Measurements from ENCODE around the gene TRPM2.
"Not testable (repeated sequence)": the region's sequence is repeated elsewhere in the genome, so short reads cannot be mapped to it uniquely, and the experiment has no call there.

TRPM2 gene

DNA sequence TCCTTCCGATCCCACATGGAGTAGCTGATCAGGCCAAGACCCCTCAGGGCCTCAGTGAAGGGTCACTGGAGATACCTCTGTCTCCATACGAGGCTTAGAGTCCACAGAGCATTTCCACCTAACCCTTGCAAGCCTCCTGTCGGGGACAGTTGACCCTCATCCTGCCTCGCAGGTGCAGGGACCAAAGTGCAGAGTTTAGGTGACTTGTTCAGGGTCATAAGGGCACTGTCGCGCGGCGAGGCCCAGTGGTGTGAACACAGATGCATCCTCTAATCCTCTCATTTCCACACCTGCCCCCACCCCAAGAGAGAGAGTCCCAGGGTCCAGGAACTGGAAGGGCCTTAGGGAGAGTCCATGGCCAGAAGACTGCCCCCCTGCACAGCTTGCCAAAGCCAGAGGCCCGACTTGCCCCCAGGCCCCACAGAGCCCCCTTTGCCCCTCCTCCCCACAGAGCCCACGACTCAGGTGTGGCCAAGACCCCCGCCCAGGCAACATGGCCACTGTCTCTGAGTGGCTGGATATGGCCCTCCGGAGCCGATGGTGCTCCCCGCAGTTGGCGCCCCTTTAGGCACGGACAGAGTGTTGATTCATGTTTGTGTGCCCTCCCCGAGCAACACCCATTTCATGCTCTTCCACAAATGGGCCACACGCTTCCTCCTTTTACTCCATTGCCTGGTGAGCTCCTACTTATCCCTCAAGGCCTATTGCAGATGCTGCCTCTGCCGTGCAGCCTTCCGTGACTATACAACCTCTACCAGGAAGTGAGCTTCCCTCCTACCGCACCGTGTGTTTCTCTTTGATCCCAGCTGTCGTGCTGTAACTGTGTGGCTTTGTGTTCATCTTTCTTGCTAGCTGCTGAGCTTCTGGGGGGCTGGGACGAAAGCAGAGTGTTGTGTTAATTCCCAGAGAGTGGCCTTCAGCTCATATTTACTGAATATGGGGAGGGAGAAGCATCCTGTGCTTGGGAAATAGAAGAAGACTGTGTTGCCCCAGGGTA lies 1.7 kb downstream of the TRPM2 start:
- no peak for DNase-seq (ENCODE audit: low read depth, low spot score)

DNA sequence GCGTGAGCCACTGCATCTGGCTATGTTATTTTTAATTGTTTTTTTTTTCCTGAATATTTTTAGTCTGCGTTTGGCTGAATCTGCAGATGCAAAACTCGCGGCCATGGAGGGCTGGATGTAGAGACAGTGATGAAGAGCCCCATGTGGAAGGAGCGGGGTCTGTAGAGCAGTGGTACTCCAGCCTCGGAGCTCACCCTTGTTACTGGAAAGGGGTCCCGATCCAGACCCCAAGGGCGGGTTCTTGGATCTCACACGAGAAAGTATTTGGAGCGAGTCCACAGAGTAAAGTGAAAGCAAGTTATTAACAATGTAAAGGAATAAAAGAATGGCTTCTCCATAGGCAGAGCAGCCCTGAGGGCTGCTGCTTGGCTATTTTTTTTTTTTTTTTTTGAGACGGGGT lies 2.7 kb downstream of the TRPM2 start:
- no peak for DNase-seq (ENCODE audit: low read depth, low spot score)

- no peak for DNase-seq (ENCODE audit: low read depth, low spot score)
Observed at GRCh38 chr21:44356636-44357035, 3.2 kb downstream of the TRPM2 start.

DNA sequence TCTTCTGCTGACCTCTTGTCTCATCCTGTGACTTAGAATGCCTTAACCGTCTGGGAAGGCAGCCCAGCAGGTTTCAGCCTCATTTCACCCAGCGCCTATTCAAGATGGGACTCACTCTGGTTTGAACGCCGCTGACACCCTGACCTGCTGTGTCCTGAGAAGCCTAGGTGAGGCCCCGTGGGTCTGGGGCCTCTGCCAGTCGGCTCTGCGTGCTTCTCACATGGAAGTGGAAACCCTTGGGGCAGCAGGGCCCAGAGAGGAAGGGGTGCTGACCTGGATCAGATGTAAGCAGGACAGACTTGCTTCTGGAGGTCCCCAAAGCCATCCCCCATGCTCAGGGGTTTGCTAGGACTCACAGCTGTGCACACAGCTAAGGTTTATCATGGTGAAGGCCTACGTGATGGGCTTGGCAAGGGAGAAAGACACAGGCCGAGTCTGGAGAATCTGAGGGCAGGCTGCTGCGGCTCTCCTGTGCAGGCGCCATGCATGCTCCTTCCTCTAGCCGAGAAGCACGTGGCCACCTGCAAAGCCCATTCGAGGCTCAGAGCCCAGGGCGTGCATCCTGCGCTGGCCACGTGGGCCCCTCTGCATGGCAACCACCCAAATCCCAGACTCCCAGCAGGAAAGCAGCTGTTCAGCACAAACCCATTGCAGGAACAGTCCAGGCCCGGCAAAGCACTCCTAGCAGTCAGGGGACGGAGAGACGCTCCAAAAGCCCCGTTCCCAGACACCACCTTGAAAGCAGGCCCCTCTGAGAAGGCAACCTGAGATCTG lies 3.8 kb downstream of the TRPM2 start:
- no peak for DNase-seq (ENCODE audit: low read depth, low spot score)

DNA sequence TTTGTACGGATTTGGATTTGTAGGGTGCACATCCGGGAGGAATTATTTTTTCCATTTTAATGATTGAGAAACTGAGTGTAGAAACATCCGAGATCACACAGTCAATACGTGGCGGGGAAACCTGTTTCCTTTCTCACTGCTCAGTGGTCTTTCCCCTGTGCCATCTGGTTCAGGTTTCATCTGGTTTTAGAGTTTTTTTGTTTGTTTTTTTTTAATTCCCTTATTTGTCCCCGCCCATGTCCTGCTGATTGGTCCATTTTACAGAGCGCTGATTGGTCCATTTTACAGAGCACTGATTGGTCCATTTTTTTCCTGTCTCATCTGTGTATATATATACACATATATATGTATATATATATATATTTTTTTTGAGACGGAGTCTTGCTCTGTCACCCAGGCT lies 6.0 kb downstream of the TRPM2 start:
- DNase-seq (ENCODE audit: low read depth, low spot score): no peak

DNA sequence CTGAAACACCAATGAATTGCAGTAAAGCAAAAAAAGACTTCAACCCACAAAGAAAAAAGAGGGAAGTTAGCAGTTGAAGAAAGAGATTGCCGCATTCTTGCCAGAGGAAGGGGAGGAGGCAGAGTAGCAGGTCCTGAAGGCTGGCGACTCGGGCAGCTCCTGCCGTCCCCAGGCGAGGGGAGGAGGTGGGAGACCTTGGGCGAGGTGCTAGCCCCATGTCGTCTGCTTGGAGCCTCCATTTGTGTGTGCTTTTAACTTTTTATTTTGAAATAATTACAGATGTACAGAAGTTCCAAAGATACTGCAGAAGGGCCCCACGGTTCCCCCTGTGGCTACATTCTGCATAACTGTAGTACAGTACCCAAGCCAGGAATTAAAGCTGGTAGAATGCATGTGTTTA lies 6.7 kb downstream of the TRPM2 start:
- DNase-seq (ENCODE audit: low read depth, low spot score): no peak

GRCh38 chr21:44361903-44362302 lies 8.5 kb downstream of the TRPM2 start:
- not testable (repeated sequence) for DNase-seq (ENCODE audit: low read depth, low spot score)

DNA sequence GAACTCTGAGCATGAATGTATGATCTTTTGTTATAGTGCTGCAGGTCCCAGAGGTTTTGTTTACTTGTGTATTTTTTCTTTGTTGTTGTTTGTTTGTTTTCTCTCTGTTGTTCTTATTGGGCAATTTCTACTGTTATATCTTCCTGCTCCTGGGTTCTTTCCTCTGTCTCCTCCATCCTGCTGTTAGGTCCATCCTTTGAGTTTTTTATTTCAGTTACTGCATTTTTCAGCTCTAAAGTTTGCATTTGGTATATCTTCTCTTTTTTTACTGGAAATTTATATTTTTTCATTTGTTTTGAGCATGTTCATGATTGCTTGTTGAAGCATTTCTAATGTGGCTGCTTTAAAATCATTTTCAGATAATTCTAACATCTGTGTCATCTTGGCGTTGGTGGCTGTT lies 9.9 kb downstream of the TRPM2 start:
- no peak for DNase-seq (ENCODE audit: low read depth, low spot score)

GRCh38 chr21:44364151-44365053 lies 11.0 kb downstream of the TRPM2 start:
- DNase-seq (ENCODE audit: low read depth, low spot score): no peak

GRCh38 chr21:44365251-44365966 lies 12.0 kb downstream of the TRPM2 start:
- no peak for DNase-seq (ENCODE audit: low read depth, low spot score)

DNA sequence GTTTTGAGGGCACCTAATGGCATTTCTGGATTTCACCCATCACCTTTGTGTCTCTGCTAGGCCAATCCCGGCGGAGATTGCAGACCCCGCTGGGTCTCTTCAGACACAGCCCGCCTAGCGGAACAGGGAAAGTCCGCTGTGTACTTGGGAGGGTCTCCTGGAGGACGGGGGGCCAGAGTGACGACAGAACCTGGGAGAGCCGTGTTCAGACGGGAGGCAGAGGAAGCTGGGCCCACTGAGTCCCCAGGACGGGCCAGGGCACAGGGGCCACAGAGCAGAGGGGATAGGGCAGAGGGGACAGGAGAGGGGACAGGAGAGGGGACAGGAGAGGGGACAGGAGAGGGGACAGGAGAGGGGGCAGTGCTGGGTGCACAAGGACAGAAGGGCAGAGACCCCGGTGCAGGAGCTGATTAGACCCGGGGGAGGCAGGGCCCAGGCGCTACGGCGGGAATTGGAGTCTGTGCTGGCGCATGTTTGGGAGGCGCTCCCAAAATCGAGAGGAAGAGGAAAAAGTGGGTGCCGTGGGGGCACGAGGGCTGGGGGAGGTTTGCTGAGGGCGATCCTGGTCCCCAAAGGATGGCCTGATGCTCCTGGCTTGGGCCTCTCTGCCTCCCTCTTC lies 12.7 kb downstream of the TRPM2 start:
- DNase-seq (ENCODE audit: low read depth, low spot score): no peak

DNA sequence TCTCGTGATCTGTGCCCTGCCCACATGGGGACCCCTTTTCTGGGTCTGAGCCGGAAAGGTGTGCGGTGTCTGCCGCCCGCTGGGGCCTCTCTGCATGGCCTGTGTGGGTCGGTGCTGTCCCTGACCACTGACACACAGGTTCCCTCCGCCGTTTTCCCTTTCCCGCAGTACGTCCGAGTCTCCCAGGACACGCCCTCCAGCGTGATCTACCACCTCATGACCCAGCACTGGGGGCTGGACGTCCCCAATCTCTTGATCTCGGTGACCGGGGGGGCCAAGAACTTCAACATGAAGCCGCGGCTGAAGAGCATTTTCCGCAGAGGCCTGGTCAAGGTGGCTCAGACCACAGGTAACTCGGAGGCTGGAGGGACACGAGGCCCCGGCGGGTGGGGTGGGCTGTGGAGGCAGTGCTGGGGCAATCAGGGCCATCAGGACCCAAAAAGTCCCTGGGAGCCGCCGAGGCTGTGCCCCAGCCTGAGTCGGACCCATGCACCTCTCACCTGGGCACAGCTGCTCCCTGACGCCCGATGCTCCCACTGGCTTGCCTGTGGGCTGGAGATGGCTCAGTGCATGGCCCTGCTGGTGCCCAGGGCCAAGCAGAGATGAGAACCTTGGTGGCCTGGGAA lies 13.3 kb downstream of the TRPM2 start:
- DNase-seq (ENCODE audit: low read depth, low spot score): no peak

- DNase-seq (ENCODE audit: low read depth, low spot score): peak; percentile 62
Observed at GRCh38 chr21:44368711-44369446, 15.5 kb downstream of the TRPM2 start.

- DNase-seq (ENCODE audit: low read depth, low spot score): peak; percentile 56
Observed at GRCh38 chr21:44370027-44370735, 16.8 kb downstream of the TRPM2 start.

GRCh38 chr21:44370786-44371410 lies 17.5 kb downstream of the TRPM2 start:
- DNase-seq (ENCODE audit: low read depth, low spot score): no peak

- DNase-seq (ENCODE audit: low read depth, low spot score): no peak
Observed at GRCh38 chr21:44371596-44371995, 18.2 kb downstream of the TRPM2 start.

DNA sequence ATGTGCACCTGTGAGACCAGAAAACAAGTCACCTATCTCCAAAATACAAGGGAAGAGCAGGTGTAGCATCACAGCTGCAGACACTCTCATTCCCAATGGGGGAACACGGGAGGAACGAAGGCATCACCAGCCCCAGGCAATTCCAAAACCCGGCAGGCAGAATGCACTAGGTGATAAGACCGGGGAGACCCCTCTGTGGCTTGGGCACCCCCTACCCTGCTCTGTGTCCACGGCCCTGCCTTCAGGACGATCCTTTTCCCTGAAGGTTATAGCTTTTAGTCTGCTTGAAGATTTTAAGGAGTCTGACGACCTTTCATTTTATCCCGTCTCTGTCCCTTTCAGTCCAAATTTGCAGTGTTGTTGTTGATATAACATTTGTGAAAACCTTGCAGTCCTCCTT lies 19.2 kb downstream of the TRPM2 start:
- no peak for DNase-seq (ENCODE audit: low read depth, low spot score)

GRCh38 chr21:44374601-44375280 lies 21.3 kb downstream of the TRPM2 start:
- DNase-seq (ENCODE audit: low read depth, low spot score): no peak
